GM12864 (cell line): ENCODE measurements around the gene GNA15.

Experiments used
- DNase-seq: peaks from one replicate; pipeline ENCODE4 v3.0.0-alpha.2; 2011; ENCODE audit warnings: low read depth
- H3K4me3 ChIP-seq: 2 replicates; pipeline ENCODE4 v1.5.1; 2011; ENCODE audit warnings: mild to moderate bottlenecking, low read depth, low read length, control low read depth
- TF ChIP-seq, protein P1 (sequence below): IDR thresholded peaks from 2 replicates; pipeline ENCODE4 v1.5.1; 2011; ENCODE audit warnings: low read depth, mild to moderate bottlenecking, moderate library complexity, low read length, control low read depth, inconsistent platforms; ENCODE audit errors: missing control alignments

The GNA15 gene

DNA sequence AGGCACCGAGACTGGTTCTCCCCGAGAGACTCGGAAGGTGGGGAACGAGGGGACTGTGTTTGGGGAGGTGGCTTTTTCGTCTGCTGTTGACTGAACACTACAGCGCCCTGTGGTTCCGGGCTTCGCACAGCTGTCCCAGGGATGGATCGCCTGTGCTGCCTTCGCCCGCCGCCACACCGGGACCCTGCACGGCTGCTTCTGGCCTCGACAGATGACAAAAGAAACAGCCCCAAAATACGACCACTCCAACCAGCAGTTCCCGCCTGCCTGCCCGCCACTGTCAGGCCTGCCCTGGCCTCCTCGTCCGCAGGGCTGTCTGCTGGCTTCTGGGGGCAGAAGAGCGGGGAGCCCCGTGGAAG, 13.3 kb upstream of the GNA15 start:
- DNase-seq = no peak
- no peak overlapping the region for H3K4me3 ChIP-seq
- TF ChIP-seq, protein P1, sequence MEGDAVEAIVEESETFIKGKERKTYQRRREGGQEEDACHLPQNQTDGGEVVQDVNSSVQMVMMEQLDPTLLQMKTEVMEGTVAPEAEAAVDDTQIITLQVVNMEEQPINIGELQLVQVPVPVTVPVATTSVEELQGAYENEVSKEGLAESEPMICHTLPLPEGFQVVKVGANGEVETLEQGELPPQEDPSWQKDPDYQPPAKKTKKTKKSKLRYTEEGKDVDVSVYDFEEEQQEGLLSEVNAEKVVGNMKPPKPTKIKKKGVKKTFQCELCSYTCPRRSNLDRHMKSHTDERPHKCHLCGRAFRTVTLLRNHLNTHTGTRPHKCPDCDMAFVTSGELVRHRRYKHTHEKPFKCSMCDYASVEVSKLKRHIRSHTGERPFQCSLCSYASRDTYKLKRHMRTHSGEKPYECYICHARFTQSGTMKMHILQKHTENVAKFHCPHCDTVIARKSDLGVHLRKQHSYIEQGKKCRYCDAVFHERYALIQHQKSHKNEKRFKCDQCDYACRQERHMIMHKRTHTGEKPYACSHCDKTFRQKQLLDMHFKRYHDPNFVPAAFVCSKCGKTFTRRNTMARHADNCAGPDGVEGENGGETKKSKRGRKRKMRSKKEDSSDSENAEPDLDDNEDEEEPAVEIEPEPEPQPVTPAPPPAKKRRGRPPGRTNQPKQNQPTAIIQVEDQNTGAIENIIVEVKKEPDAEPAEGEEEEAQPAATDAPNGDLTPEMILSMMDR = no peak

DNA sequence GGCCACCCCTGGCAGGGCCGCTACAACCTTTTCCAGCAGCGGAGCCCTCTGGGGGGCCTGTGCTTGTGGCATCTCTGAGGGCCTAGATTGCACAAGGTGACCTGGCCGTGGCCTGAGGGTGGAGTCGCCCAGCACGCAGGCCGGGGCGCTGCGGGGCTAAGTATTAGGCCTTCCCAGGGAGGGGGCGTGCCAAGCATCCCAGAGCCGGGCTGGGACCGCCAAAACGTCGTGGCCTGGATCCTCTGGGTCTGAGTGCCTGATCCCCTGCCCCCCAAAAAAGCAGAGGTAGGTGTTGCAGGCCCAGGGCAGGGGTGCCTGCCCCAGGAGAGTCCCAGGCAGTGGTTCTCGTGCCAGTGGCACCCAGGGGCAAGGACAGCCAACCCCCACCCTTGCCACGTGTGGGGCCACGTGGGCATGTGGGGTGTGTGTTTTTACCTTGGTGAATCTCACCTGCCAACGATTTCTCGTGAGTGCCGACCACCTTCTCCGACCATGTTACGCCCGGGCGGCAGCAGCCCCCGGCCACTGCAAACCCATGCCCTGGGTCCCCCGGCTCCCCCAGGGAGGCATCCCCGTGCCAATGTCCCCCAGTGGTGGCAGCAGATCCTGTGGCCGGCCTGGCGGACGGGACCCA, 12.6 kb upstream of the GNA15 start:
- DNase-seq = no peak
- H3K4me3 ChIP-seq = no peak overlapping the region
- TF ChIP-seq, protein P1 = no peak

DNA sequence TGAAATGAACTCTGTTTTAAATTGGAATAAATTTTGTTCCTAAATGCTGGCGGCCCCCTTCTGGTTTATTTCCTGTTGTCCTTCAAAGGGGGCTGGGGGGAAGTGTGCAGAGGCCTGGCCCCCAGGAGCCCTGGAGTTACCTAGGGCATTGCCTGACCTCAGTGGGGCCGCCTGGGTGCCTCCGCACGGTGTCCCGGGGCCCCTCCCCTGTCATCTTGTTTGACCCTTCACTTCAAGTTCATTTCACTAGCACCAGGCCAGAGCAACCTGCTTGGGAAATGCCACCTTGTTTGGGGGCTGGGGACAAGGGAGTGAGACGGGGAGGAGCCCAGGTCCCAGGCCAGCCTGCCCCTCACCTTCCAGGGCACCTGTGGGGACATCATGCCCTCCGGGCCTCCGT, 11.9 kb upstream of the GNA15 start:
- TF ChIP-seq, protein P1 = no peak
- no peak for DNase-seq

DNA sequence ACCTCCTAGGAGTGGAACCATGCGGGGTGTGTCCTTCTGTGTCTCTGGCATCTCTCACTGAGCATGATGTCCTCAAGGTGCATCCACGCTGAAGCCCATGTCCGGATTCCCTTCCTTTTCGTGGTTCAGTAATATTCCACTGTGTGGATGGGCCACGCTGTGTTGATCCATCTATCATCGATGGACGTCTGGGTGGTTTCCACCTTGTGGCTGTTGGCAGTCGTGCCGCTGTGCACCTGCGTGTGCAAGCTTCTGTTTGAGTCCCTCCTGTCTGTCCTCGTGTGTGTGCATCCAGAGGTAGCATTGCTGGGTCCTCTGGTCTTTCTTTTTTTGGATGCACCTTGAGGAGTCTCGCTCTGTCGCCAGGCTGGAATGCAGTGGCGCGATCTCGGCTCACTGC, 11.2 kb upstream of the GNA15 start:
- no peak for DNase-seq
- TF ChIP-seq, protein P1 = no peak

More for the DNA sequence above, 11.9 kb upstream of the GNA15 start:
- no peak overlapping the region for H3K4me3 ChIP-seq

DNA sequence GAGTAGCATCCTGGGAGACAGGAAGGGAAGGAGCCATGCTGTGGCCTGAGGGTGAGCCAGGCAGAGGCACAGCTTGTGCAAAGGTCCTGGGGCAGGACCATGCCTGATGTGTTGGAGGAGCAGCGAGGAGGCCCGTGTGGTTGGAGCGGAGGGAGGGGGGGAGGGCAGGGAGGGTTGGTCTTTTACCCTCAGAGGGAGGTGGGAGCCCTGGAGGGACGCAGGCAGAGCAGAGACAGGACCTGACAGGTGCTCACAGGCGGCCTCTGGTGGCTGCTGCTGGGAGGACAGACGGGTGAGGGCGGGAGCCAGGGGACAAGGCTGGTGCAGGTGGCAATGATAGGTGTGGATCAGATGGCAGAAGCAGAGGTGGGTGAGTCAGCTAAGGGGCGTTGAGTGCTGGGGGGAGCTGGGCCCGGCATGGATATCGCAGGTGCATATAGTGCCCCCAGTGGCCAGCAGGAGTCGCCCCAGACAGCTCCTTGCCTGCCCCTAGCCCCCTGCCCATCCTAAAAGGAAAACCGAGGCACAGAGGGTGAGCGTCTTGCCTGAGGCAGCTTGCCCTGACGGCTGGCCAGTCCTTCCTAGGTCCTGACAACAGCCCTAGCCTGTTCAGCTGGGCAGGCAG, 9.8 kb upstream of the GNA15 start:
- DNase-seq = no peak
- TF ChIP-seq, protein P1 = peak; percentile 85
- H3K4me3 ChIP-seq = no peak overlapping the region

More for the DNA sequence above, 11.2 kb upstream of the GNA15 start:
- H3K4me3 ChIP-seq = no peak overlapping the region

DNA sequence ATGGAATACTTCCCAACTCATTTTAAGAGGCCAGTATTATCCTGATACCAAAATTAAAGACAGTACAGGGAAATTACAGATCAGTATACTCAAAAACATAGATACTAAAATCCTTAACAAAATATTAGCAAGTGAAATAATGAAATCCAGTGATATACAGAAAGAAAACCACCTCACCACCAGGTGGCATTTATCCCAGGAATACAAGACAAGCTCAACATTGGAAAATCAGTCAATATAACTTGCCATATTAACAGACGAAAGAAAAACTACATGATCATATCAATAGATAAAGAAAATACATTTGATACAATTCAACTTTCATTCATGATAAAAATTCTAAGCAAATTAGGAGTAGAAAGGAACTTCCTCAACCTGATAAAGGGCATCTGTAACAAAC, 6.7 kb upstream of the GNA15 start:
- TF ChIP-seq, protein P1 = no peak
- no peak for DNase-seq
- no peak overlapping the region for H3K4me3 ChIP-seq

DNA sequence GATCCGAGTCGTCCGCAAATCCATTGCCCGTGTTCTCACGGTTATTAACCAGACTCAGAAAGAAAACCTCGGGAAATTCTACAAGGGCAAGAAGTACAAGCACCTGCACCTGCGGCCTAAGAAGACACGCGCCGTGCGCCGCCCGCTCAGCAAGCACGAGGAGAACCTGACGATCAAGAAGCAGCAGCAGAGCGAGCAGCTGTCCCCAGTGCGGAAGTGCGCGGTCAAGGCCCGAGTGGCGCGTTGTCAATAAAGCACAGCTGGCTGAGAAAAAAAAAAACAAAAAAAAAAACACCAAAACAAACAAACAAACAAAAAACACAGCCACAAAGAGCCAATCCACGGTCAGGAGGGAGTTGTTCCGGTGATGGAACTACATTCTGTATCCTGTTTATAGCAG, 4.7 kb upstream of the GNA15 start:
- TF ChIP-seq, protein P1 = no peak
- no peak for DNase-seq
- no peak overlapping the region for H3K4me3 ChIP-seq
